Measurements from ENCODE around the gene HGS.

The HGS gene

DNA sequence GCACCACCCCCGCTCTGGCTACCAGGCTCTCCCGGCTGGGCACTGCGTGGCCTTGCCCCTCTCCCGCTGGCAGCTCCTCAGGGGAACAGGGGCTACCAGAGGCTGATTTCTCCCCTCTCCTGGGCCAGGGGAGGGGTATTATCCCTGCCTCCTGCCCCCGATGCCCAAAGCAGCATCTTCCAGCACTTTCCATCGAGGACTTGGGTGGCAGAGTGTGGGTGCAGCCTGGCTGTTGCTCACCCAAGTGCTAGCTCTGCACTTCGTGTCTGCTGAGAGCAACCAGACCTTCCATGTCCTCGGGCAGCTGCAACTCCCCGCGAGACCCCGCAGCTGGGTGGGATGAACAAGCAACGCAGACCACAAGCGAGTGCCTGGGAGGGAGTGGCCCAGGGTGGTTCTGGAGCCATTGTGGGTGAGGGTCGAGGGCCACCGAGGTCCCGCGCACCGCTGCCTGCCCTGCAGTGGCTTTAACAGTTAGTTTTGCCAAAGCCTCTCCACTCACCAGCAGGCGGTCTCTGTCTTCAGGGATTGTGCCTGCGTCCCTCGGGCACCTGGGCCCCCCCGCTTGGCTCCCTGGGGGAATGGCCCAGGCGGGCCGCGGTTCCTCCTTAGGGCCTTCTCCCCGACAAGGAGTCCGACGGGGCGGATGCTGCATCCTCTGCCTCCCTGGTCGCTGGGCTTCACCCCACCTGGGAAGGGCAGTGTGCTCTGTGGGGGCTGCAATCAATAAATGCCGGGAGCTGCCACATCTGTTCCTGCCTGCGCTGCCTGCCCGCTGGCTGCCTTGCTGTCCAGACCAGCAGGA is 36.7 kb downstream of the HGS start:
- TF ChIP-seq, protein P1, sequence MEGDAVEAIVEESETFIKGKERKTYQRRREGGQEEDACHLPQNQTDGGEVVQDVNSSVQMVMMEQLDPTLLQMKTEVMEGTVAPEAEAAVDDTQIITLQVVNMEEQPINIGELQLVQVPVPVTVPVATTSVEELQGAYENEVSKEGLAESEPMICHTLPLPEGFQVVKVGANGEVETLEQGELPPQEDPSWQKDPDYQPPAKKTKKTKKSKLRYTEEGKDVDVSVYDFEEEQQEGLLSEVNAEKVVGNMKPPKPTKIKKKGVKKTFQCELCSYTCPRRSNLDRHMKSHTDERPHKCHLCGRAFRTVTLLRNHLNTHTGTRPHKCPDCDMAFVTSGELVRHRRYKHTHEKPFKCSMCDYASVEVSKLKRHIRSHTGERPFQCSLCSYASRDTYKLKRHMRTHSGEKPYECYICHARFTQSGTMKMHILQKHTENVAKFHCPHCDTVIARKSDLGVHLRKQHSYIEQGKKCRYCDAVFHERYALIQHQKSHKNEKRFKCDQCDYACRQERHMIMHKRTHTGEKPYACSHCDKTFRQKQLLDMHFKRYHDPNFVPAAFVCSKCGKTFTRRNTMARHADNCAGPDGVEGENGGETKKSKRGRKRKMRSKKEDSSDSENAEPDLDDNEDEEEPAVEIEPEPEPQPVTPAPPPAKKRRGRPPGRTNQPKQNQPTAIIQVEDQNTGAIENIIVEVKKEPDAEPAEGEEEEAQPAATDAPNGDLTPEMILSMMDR (conservative IDR thresholded peaks at IDR 0.05; ENCODE audit: low read length) = no peak
- no peak overlapping the region for H3K4me3 ChIP-seq (ENCODE audit: low read length)
- no peak for DNase-seq (ENCODE audit: low read depth)

DNA sequence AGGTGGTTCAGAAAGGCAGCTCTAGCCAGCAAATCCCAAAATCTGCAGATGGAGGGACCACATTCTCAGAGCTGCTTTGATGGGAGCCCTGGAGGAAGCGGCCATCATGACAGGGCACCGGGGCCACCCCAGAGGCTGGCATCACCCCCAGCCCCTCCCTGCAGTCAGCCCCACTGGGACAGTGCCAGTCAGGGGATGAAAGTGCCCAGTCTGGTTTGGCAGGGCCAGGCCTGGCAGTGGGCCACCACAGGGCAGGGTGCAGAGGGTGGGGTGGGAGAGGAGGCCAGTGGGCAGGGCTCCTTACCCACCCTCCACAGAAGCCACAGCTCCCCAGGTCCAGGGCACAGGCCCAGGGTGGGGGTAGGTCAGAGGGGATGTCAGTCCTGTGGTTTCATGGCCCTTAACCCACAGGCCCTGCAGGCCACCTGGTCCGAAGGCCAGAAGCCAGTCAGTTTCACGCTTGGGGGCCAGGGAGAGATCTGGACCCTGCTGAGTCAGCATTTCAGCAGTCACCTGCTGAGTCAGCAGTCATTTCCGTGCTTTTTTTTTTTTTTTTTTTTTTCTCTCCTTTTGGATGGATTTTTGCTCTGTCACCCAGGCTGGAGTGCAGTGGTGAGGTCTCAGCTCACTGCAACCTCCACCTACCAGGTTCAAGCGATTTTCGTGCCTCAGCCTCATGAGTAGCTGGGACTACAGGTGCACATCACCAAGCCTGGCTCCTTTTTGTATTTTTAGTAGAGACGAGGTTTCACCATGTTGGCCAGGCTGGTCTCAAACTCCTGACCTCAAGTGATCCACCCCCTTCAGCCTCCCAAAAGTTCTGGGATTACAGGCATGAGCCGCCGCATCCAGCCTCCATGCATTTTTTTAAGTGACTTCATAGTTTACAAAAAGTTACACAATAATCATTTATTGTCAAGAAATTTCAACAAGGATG is 38.6 kb downstream of the HGS start:
- H3K4me3 ChIP-seq (ENCODE audit: low read length) = no peak overlapping the region
- DNase-seq (ENCODE audit: low read depth) = peak; percentile 18
- TF ChIP-seq, protein P1 (conservative IDR thresholded peaks at IDR 0.05; ENCODE audit: low read length) = no peak

DNA sequence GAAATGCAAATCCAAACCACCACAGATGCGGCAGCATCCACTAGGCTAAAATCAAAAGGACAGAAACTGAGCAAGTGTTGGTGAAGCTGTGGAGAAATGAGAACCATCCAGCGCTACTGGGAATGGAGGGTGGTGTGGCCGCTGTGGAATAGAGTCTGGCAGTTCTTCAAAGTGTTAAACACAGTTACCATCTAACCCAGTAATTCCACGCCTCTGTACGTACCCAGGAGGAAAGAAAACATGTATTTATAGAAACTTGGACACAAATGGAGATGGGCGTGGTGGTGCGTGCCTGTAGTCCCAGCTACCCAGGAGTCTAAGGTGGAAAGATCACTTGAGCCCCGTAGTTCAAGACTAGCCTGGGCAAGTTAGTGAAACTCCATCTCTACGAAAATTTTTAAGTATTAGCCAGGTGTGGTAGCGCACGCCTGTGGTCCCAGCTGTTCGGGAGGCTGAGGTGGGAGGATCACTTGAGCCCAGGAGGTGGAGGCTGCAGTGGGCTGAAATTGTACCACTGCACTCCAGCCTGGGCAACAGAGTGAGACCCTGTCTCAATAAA is 39.9 kb downstream of the HGS start:
- TF ChIP-seq, protein P1 (conservative IDR thresholded peaks at IDR 0.05; ENCODE audit: low read length) = no peak
- DNase-seq (ENCODE audit: low read depth) = no peak
- no peak overlapping the region for H3K4me3 ChIP-seq (ENCODE audit: low read length)

DNA sequence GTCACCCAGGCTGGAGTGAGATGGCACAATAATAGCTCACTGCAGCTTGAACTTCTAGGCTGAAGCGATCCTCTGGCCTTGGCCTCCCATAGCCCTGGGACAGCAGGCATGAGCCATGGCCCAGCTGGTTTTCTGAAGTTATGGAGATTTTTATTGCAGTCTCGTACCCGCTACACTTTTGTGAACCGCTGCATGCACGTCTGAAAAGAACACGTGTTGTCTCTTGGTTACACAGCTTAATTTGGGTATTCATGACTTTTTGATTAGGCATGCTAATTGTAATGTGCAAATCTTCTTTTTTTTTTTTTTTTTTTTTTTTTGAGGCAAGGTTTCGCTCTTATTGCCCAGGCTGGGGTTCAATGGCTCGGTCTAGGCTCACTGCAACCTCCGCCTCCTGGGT is 41.6 kb downstream of the HGS start:
- no peak overlapping the region for H3K4me3 ChIP-seq (ENCODE audit: low read length)
- TF ChIP-seq, protein P1 (conservative IDR thresholded peaks at IDR 0.05; ENCODE audit: low read length) = no peak
- no peak for DNase-seq (ENCODE audit: low read depth)

DNA sequence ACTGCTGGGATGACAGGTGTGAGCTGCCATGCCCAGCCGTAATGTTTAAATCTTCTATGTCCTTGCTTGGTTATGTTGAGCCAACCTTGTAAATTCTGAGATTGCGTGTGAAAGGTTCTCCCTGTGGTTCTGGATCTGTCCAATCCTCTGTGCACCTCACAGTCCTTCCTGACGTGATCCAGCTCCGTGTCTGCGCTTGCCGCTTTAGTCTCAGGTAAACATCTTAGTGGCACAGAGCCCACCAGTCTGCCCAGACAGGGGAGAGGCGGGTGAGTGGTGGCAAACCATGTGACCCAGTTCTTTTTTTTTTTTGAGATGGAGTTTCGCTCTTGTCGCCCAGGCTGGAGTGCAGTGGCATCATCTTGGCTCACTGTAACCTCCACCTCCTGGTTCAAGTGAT is 42.2 kb downstream of the HGS start:
- TF ChIP-seq, protein P1 (conservative IDR thresholded peaks at IDR 0.05; ENCODE audit: low read length) = no peak
- H3K4me3 ChIP-seq (ENCODE audit: low read length) = no peak overlapping the region
- DNase-seq (ENCODE audit: low read depth) = no peak

DNA sequence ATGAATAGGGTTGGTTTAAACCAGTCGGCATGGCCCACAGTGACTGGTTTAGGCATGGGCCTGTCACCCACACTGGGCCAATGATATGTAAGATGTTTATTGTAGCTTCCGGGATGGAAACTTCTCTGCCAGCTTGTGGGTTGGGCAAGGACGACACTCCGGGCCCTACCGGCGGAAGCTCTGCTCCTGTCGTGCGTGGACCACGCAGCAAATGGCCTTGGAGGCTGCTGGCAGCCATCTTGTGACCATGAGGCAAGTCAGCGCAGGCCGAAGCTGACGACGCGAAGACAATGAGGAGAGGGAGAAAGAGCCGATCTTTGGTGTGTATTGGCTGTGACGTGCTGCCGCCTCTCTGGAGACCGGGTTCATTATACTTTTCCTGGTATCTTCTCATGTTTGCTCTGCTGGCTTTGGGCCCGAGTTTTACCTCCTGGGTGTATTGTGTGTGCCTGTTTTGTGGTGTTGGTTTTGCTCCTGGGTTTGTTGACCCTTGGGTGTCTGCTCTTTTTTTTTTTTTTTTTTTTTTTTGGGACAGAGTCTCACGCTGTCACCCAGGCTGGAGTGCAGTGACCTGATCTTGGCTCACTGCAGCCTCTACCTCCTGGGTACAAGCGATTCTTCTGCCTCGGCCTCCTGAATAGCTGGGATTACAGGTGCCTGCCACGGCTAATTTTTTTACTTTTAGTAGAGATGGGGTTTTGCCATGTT is 43.7 kb downstream of the HGS start:
- no peak for DNase-seq (ENCODE audit: low read depth)
- no peak overlapping the region for H3K4me3 ChIP-seq (ENCODE audit: low read length)
- TF ChIP-seq, protein P1 (conservative IDR thresholded peaks at IDR 0.05; ENCODE audit: low read length) = no peak
